HEK293 (cell line): ENCODE measurements around the gene GPHN.
A peak's percentile ranks its signal among the peaks of the same experiment; 100 is the strongest.

Source experiments
- CTCF ChIA-PET: fragments of 350-600 bp; formaldehyde crosslinking; extraction: SDS; loops from one replicate; lab custom pipeline; 2021; ENCODE audit warnings: antibody characterized with exemption; lab: Yijun Ruan, JAX
- POLR2A ChIA-PET: fragments of 300-600 bp; formaldehyde crosslinking; extraction: SDS; loops from one replicate; lab custom pipeline; 2020; ENCODE audit warnings: antibody characterized with exemption, inconsistent platforms; lab: Yijun Ruan, JAX
- H3K27ac ChIP-seq: fragments of 200-500 bp; sonication (Bioruptor generic); 2 replicates; pipeline ENCODE4 v1.5.1; 2014; ENCODE audit warnings: low read depth, low read length, control low read depth, inconsistent platforms; ENCODE audit errors: extremely low read depth
- H3K36me3 ChIP-seq, 2 experiments: fragments of 200-500 bp in 1 of 2; sonication (Bioruptor generic) in 1 of 2; 1 replicate in 1 of 2; 2 replicates in 1 of 2; pipeline ENCODE4 v1.5.1; 2014 to 2017; ENCODE audit warnings: inconsistent platforms in 2 of 2, low read length in 2 of 2; ENCODE audit not compliant: control insufficient read depth in 2 of 2, insufficient read depth in 1 of 2
- H3K4me1 ChIP-seq: fragments of 200-500 bp; sonication (Bioruptor generic); 2 replicates; pipeline ENCODE4 v1.5.1; 2014; ENCODE audit warnings: mild to moderate bottlenecking, low read length, inconsistent platforms; ENCODE audit not compliant: control insufficient read depth, insufficient read depth
- H3K4me3 ChIP-seq: 2 replicates; pipeline ENCODE4 v1.5.1; 2011; ENCODE audit warnings: low read depth, mild to moderate bottlenecking, control low read depth, low read length, moderate library complexity
- H3K9me3 ChIP-seq: fragments of 200-500 bp; sonication (Bioruptor generic); 2 replicates; pipeline ENCODE4 v1.5.1; 2014; ENCODE audit warnings: low read depth, low read length, inconsistent platforms; ENCODE audit not compliant: control insufficient read depth, insufficient read depth
- BCL11B ChIP-seq: fragments of 450-650 bp; formaldehyde crosslinking; IDR thresholded peaks from 2 replicates; pipeline ENCODE4 v1.5.1; 2016; ENCODE audit warnings: low read depth, missing biosample characterization, missing genetic modification characterization
- GFI1B ChIP-seq: fragments of 450-650 bp; formaldehyde crosslinking; IDR thresholded peaks from 2 replicates; pipeline ENCODE4 v1.5.1; 2016; ENCODE audit warnings: missing biosample characterization, missing genetic modification characterization
- GLI4 ChIP-seq: fragments of 450-650 bp; formaldehyde crosslinking; IDR thresholded peaks from 2 replicates; pipeline ENCODE4 v1.5.1; 2016; ENCODE audit warnings: missing biosample characterization, missing genetic modification characterization
- MZF1 ChIP-seq: fragments of 450-650 bp; formaldehyde crosslinking; IDR thresholded peaks from 2 replicates; pipeline ENCODE4 v1.5.1; 2017; ENCODE audit warnings: missing biosample characterization, missing genetic modification characterization, borderline replicate concordance
- SCRT2 ChIP-seq: fragments of 450-650 bp; formaldehyde crosslinking; IDR thresholded peaks from 2 replicates; pipeline ENCODE4 v1.5.1; 2016; ENCODE audit warnings: missing biosample characterization, missing genetic modification characterization
- SETDB1 ChIP-seq: IDR thresholded peaks from one replicate; pipeline ENCODE4 v1.6.1; 2017; ENCODE audit warnings: mild to moderate bottlenecking, low read length, moderate library complexity, mixed read lengths; ENCODE audit not compliant: insufficient read length
- SP7 ChIP-seq: fragments of 450-650 bp; formaldehyde crosslinking; IDR thresholded peaks from 2 replicates; pipeline ENCODE4 v1.5.1; 2016; ENCODE audit warnings: missing biosample characterization, missing genetic modification characterization
- ZBTB11 ChIP-seq: fragments of 450-650 bp; formaldehyde crosslinking; conservative IDR thresholded peaks from 2 replicates; pipeline ENCODE4 v1.5.1; 2016; ENCODE audit warnings: low read depth, missing biosample characterization, missing genetic modification characterization
- ZEB2 ChIP-seq: fragments of 450-650 bp; formaldehyde crosslinking; IDR thresholded peaks from 2 replicates; pipeline ENCODE4 v1.5.1; 2016; ENCODE audit warnings: missing biosample characterization, missing genetic modification characterization
- ZFP69B ChIP-seq: fragments of 450-650 bp; formaldehyde crosslinking; IDR thresholded peaks from 2 replicates; pipeline ENCODE4 v1.5.1; 2016; ENCODE audit warnings: missing biosample characterization, missing genetic modification characterization
- ZNF140 ChIP-seq: fragments of 450-650 bp; formaldehyde crosslinking; IDR thresholded peaks from 2 replicates; pipeline ENCODE4 v1.5.1; 2016; ENCODE audit warnings: missing biosample characterization, missing genetic modification characterization
- ZNF146 ChIP-seq: fragments of 450-650 bp; formaldehyde crosslinking; IDR thresholded peaks from 2 replicates; pipeline ENCODE4 v1.5.1; 2016; ENCODE audit warnings: missing biosample characterization, missing genetic modification characterization
- ZNF211 ChIP-seq: fragments of 450-650 bp; formaldehyde crosslinking; IDR thresholded peaks from 2 replicates; pipeline ENCODE4 v1.5.1; 2016; ENCODE audit warnings: low read depth, missing biosample characterization, missing genetic modification characterization
- ZNF214 ChIP-seq: fragments of 450-650 bp; formaldehyde crosslinking; IDR thresholded peaks from 2 replicates; pipeline ENCODE4 v1.5.1; 2017; ENCODE audit warnings: missing biosample characterization, mild to moderate bottlenecking, missing genetic modification characterization, borderline replicate concordance
- ZNF280D ChIP-seq: fragments of 450-650 bp; formaldehyde crosslinking; IDR thresholded peaks from 2 replicates; pipeline ENCODE4 v1.5.1; 2016; ENCODE audit warnings: missing biosample characterization, missing genetic modification characterization
- ZNF37A ChIP-seq: fragments of 450-650 bp; IDR thresholded peaks from 2 replicates; pipeline ENCODE4 v1.5.1; 2018; ENCODE audit warnings: missing biosample characterization, missing genetic modification characterization
- ZNF433 ChIP-seq: fragments of 450-650 bp; formaldehyde crosslinking; IDR thresholded peaks from 2 replicates; pipeline ENCODE4 v1.5.1; 2016; ENCODE audit warnings: missing biosample characterization, missing genetic modification characterization, low read depth
- ZNF549 ChIP-seq: fragments of 450-650 bp; IDR thresholded peaks from 2 replicates; pipeline ENCODE4 v1.5.1; 2018; ENCODE audit warnings: missing biosample characterization, missing genetic modification characterization, mild to moderate bottlenecking, inconsistent platforms, moderate library complexity
- ZNF561 ChIP-seq: fragments of 450-650 bp; IDR thresholded peaks from 2 replicates; pipeline ENCODE4 v1.5.1; 2018; ENCODE audit warnings: missing biosample characterization, missing genetic modification characterization, borderline replicate concordance
- ZNF623 ChIP-seq: fragments of 450-650 bp; formaldehyde crosslinking; IDR thresholded peaks from 2 replicates; pipeline ENCODE4 v1.5.1; 2016; ENCODE audit warnings: missing biosample characterization, missing genetic modification characterization
- ZNF626 ChIP-seq: fragments of 450-650 bp; sonication (Bioruptor Pico); formaldehyde crosslinking; IDR thresholded peaks from 2 replicates; pipeline ENCODE4 v1.5.1; 2018; ENCODE audit warnings: missing biosample characterization, missing genetic modification characterization, inconsistent platforms
- ZNF670 ChIP-seq: fragments of 450-650 bp; formaldehyde crosslinking; IDR thresholded peaks from 2 replicates; pipeline ENCODE4 v1.5.1; 2016; ENCODE audit warnings: missing biosample characterization, missing genetic modification characterization, low read depth
- ZNF837 ChIP-seq: fragments of 450-650 bp; formaldehyde crosslinking; IDR thresholded peaks from 2 replicates; pipeline ENCODE4 v1.5.1; 2016; ENCODE audit warnings: missing biosample characterization, missing genetic modification characterization
- ZNF843 ChIP-seq: fragments of 450-650 bp; formaldehyde crosslinking; IDR thresholded peaks from 2 replicates; pipeline ENCODE4 v1.5.1; 2016; ENCODE audit warnings: missing biosample characterization, missing genetic modification characterization
- ZSCAN5A ChIP-seq: fragments of 450-650 bp; formaldehyde crosslinking; IDR thresholded peaks from 2 replicates; pipeline ENCODE4 v1.5.1; 2016; ENCODE audit warnings: missing biosample characterization, missing genetic modification characterization

GPHN gene

GRCh38 chr14:66572826-66573225 lies 64.9 kb downstream of the GPHN start:
- no peak for TF ChIP-seq ZFP69B (tag by site-specific recombination)
- 0 out of 2 replicates have a peak, but pooled peaks have one; percentile 33 for TF ChIP-seq SCRT2 (tag by site-specific recombination)
- Histone ChIP-seq H3K4me3 (no peak overlapping the region), H3K4me1 (no peaks in the 10 kb centered on the region), H3K36me3 (no peaks in the 10 kb centered on the region), H3K27ac (no peak overlapping the region), H3K9me3 (no peaks in the 10 kb centered on the region)
- ChIA-PET POLR2A (interaction anchor here (0.8 kb wide), 1 partner anchor 65 kb away, joined by 4 read pairs; the partner anchor contains the start of gene GPHN), CTCF (no interaction called here)

- Histone ChIP-seq H3K4me3 (no peak overlapping the region), H3K9me3 (no peaks in the 10 kb centered on the region; the same call in 1 of the 2 replicates), H3K4me1 (no peaks in the 10 kb centered on the region), H3K36me3 (no peaks in the 10 kb centered on the region), H3K27ac (no peak overlapping the region)
- ChIA-PET CTCF (interaction anchor here (0.6 kb wide), 1 partner anchor 82 kb away, joined by 3 read pairs; no protein-coding TSS in a partner anchor), POLR2A (no interaction called here)
- TF ChIP-seq ZNF626 (tag by site-specific recombination) (0 out of 2 replicates have a peak, but pooled peaks have one; percentile 11), ZNF837 (tag by site-specific recombination) (no peak), ZBTB11 (no peak), SETDB1 (peak; percentile 94), SP7 (tag by site-specific recombination) (no peak), GFI1B (tag by site-specific recombination) (no peak), ZNF549 (tag by site-specific recombination) (peak; percentile 40; the same call in 1 of the 2 replicates), ZNF623 (no peak), ZNF37A (tag by site-specific recombination) (no peak), ZSCAN5A (tag by site-specific recombination) (no peak)
Observed at GRCh38 chr14:66575014-66575413, 67.1 kb downstream of the GPHN start.

- H3K4me1 ChIP-seq, result no peaks in the 10 kb centered on the region
- no peaks in the 10 kb centered on the region for H3K36me3 ChIP-seq
- no peaks in the 10 kb centered on the region; the same call in 1 of the 2 replicates for H3K9me3 ChIP-seq
- POLR2A ChIA-PET, result no interaction called here
- TF ChIP-seq ZNF214 (tag by site-specific recombination) (no peak), ZNF561 (tag by site-specific recombination) (no peak), ZNF433 (tag by site-specific recombination) (no peak), ZNF670 (tag by site-specific recombination) (no peak), GLI4 (tag by site-specific recombination) (no peak), MZF1 (tag by site-specific recombination) (no peak), ZNF146 (tag by site-specific recombination) (no peak), ZNF549 (tag by site-specific recombination) (no peak), ZNF140 (no peak), BCL11B (tag by site-specific recombination) (no peak), ZNF280D (no peak), ZEB2 (tag by site-specific recombination) (no peak), ZNF211 (tag by site-specific recombination) (no peak), ZNF843 (tag by site-specific recombination) (no peak)
- TF ChIP-seq, all 188 proteins: peak for 0
- CTCF ChIA-PET, result interaction anchor here (0.6 kb wide), 1 partner anchor 81 kb away, joined by 3 read pairs; no protein-coding TSS in a partner anchor
- Histone ChIP-seq H3K27ac (no peak overlapping the region), H3K4me3 (no peak overlapping the region)
Observed at GRCh38 chr14:66575939-66576338, 68.0 kb downstream of the GPHN start.
